Measurements from ENCODE around the gene KIAA0408.

DNA sequence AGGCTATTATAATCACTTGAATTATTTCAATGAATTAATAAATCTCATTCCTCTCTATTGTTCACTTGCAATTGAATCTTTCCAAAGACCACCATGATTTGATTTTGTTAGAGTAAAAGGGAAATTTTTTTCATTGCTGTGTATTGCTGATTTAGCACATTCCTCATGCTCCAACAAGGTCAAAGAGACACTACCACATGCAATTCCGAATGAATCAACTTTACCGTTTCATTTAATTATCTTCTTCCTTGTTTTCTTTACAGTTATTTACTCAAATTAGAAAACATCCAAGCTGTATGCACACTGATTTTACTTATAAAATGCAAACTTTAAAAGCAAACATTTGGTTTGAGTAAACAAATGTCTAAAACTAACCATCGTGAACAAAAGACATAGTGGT lies 967 bp downstream of the KIAA0408 start:
- TF ChIP-seq, protein P1, sequence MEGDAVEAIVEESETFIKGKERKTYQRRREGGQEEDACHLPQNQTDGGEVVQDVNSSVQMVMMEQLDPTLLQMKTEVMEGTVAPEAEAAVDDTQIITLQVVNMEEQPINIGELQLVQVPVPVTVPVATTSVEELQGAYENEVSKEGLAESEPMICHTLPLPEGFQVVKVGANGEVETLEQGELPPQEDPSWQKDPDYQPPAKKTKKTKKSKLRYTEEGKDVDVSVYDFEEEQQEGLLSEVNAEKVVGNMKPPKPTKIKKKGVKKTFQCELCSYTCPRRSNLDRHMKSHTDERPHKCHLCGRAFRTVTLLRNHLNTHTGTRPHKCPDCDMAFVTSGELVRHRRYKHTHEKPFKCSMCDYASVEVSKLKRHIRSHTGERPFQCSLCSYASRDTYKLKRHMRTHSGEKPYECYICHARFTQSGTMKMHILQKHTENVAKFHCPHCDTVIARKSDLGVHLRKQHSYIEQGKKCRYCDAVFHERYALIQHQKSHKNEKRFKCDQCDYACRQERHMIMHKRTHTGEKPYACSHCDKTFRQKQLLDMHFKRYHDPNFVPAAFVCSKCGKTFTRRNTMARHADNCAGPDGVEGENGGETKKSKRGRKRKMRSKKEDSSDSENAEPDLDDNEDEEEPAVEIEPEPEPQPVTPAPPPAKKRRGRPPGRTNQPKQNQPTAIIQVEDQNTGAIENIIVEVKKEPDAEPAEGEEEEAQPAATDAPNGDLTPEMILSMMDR (conservative IDR thresholded peaks at IDR 0.05; ENCODE audit: low read length) = no peak
- TF ChIP-seq EZH2phosphoT487 (IDR thresholded peaks at IDR 0.05; ENCODE audit: borderline replicate concordance, low read depth, low read length) = no peak

All from OCI-LY7 (cell line).